GM11168 (cell line): ENCODE results near the gene CBFA2T3.

Experiments used
- in situ Hi-C: fragments of 300-500 bp; cut with MboI; formaldehyde crosslinking; loops from one replicate; pipeline ENCODE4 v1.12.0; 2022; ENCODE audit warnings: low sequenced_read_pairs; ENCODE audit not compliant: unreplicated experiment

The CBFA2T3 gene

DNA sequence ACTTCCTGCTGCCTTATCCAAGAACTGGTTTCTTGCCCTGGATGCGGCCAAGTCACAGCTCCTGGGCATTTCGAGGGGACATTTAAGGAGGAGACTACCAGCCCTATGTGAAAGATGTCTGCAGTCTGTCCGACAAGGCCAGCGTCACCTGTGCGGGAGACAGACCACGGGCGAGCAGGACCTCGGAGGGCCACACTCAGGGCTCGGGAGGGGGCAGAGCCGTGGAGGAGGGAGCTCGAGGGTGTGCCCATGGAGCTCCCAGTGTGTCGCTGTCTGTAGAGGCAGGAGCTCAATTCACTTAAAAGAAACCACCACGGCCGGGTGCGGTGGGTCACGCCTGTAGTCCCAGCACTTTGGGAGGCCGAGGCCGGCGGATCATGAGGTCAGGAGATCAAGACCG lies 33.3 kb downstream of the CBFA2T3 start:
- in situ Hi-C loops = no loop called here

DNA sequence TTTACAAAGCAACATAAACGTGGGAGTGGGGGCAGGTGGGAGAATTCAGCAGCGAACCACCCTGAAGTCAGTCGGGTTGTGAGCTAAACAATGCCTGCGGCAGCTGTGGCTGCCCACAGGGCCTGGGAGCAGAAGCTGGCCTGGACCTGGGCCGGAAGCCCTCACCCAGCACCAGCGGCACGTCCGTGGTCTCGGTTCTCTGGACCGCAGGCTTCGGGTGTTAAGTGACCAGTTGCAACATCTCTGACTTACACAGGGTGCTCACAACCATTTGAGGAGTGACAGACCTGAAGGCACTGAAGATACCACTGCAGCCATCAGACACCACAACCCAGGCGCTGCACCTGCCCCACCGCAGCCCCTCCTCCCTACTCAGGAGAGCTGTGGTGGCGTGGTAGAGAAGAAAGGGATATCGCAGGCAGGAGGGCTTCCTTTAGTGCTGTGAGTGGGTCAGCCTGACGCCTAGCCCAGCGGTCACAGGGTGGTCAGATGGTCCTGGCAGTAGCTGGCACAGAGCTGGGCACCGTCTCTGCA lies 33.8 kb downstream of the CBFA2T3 start:
- in situ Hi-C loops = no loop called here

DNA sequence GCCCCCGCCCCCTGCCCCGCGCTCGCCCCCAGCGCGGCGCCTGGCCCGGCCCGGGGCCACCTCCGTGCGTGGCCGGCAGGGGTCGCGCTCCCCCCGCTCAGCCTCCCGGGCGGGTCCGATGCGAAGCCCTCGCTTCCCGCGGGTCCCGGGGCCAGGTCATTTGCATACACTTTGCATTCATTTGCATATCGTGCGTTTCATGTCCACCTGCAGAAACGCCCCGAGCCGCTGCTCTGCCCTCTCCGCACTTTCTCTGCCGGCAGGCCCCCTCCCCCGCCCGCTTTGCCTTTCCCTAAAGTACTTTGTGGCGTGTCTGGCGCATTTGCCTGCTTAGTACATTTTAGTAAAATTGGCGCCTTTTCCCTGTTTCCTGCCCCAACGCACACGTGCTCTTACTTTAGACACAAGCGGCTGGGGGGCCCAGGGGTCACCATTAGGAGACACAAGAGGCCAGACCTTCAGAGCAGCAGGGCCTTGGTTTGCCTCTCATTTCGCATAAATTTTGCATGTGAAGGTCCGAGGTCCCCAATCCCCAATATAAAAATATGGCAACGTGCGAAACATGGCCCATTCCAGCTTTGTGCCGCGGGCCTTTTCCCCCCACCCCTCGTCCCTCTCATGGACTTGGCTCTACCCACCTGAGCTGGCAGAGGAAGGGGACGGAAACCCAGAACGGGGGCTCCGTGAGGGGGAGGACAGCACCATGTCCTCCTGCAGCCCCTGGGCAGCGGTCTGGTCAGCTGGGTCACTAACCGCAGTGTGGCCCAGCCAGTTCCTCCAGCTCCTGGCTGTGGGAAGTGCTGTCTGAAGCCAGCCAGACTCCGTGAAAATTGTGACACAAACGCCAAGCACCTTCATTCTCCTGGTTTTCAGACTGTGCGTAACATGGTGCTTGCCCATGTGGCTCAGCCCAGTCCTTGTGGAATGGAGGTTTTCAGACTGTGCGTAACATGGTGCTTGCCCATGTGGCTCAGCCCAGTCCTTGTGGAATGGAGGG lies 34.8 kb downstream of the CBFA2T3 start:
- in situ Hi-C loops = no loop called here

GRCh38 chr16:88940862-88941817 lies 35.9 kb downstream of the CBFA2T3 start:
- in situ Hi-C loops = no loop called here

GRCh38 chr16:88939972-88940861 lies 36.8 kb downstream of the CBFA2T3 start:
- in situ Hi-C loops = no loop called here

GRCh38 chr16:88939245-88939971 lies 37.6 kb downstream of the CBFA2T3 start:
- in situ Hi-C loops = no loop called here

GRCh38 chr16:88938777-88939244 lies 38.2 kb downstream of the CBFA2T3 start:
- in situ Hi-C loops = no loop called here

- in situ Hi-C loops = no loop called here
These were observed 38.8 kb downstream of the CBFA2T3 start for GRCh38 chr16:88938119-88938776.

GRCh38 chr16:88937206-88937621 lies 39.8 kb downstream of the CBFA2T3 start:
- in situ Hi-C loops = no loop called here

- in situ Hi-C loops = no loop called here
These were observed 40.3 kb downstream of the CBFA2T3 start for GRCh38 chr16:88936556-88937205.

GRCh38 chr16:88936008-88936555 lies 40.9 kb downstream of the CBFA2T3 start:
- in situ Hi-C loops = no loop called here

- in situ Hi-C loops = no loop called here
These were observed 42.8 kb downstream of the CBFA2T3 start for GRCh38 chr16:88934066-88934667.

GRCh38 chr16:88932929-88933328 lies 44.1 kb downstream of the CBFA2T3 start:
- in situ Hi-C loops = no loop called here

- in situ Hi-C loops = no loop called here
These were observed 45.1 kb downstream of the CBFA2T3 start for GRCh38 chr16:88931936-88932335.

- in situ Hi-C loops = no loop called here
These were observed 45.6 kb downstream of the CBFA2T3 start for GRCh38 chr16:88931373-88931900.

GRCh38 chr16:88930716-88931115 lies 46.3 kb downstream of the CBFA2T3 start:
- in situ Hi-C loops = no loop called here

DNA sequence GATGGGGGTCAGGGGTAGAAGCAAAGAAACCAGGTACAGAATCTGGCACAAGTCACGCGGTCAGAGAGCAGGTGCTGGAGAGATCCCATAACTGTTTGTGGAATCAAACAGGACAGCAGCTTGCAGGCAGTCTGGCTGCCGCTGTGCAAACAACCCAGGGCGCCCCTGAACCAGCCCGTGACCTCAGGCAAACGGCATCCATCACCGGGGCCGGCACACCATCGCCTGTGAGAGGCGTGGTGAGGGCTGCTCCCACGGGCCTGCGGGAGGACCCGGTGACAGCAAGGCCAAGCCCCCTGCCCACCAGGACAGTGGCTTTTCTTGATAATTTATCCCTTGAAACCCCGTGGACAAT lies 47.9 kb downstream of the CBFA2T3 start:
- in situ Hi-C loops = loop anchor here (5.0 kb wide), 1 partner anchor 238 kb away; no protein-coding TSS in a partner anchor
